Measurements from ENCODE around the gene N4BP2L2.

Gene N4BP2L2

GRCh38 chr13:32495841-32496240, 42.8 kb downstream of the N4BP2L2 start:
- no peak overlapping the region for H3K4me3 ChIP-seq (replicated peaks in 1 of 2; ENCODE audit: low read depth in 2 of 2, low read length in 2 of 2)
- no peak for DNase-seq (ENCODE audit: low read depth in 2 of 2)
- TF ChIP-seq CTCF (IDR thresholded peaks at IDR 0.05; ENCODE audit: low read depth, low read length) = no peak

GRCh38 chr13:32495429-32495828, 43.2 kb downstream of the N4BP2L2 start:
- H3K4me3 ChIP-seq (replicated peaks in 1 of 2; ENCODE audit: low read depth in 2 of 2, low read length in 2 of 2) = no peak overlapping the region
- TF ChIP-seq CTCF (IDR thresholded peaks at IDR 0.05; ENCODE audit: low read depth, low read length) = no peak
- no peak for DNase-seq (ENCODE audit: low read depth in 2 of 2)

- no peak overlapping the region for H3K4me3 ChIP-seq (replicated peaks in 1 of 2; ENCODE audit: low read depth in 2 of 2, low read length in 2 of 2)
- TF ChIP-seq CTCF (IDR thresholded peaks at IDR 0.05; ENCODE audit: low read depth, low read length) = no peak
- DNase-seq (ENCODE audit: low read depth in 2 of 2) = no peak
These were observed 47.6 kb downstream of the N4BP2L2 start for GRCh38 chr13:32491028-32491427.

- no peak for TF ChIP-seq CTCF (IDR thresholded peaks at IDR 0.05; ENCODE audit: low read depth, low read length)
- no peak overlapping the region for H3K4me3 ChIP-seq (replicated peaks in 1 of 2; ENCODE audit: low read depth in 2 of 2, low read length in 2 of 2)
- DNase-seq (ENCODE audit: low read depth in 2 of 2) = no peak
These were observed 61.7 kb downstream of the N4BP2L2 start for GRCh38 chr13:32476892-32477291.

DNA sequence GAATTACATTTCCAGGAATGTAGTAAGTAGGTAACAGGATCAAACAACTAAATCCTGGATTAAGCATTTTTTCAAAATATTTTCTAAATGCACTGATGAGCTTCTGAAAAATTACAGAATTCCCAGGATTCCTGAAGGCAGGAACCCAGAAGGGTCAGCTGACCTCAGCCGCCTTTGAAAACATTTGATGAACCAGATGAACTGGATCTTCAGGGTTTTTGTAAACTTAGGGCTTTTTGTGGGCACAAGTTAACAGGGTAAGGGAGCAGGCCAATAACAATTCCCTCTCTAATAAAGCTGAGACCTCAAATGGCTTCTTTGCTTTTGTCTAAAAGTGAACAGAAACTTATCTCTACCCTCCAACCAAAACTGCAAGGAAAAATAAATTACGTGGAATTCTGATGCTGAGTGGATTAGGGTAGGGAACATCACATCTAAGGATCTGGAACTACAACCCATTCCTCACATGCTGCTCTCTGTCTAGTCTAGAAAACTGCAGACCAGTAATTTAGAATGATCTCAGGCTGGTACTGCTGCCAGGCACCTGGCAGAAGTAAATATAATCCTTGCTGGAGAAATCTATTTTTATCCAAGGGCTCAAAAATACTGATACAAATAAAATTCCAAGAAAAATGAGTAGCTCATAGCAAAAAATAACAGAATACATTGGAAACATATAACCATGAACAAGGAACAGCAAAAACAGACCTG, 62.4 kb downstream of the N4BP2L2 start:
- H3K4me3 ChIP-seq (replicated peaks in 1 of 2; ENCODE audit: low read depth in 2 of 2, low read length in 2 of 2) = no peak overlapping the region
- TF ChIP-seq CTCF (IDR thresholded peaks at IDR 0.05; ENCODE audit: low read depth, low read length) = no peak
- no peak for DNase-seq (ENCODE audit: low read depth in 2 of 2)

- H3K4me3 ChIP-seq (replicated peaks in 1 of 2; ENCODE audit: low read depth in 2 of 2, low read length in 2 of 2) = no peak overlapping the region
- DNase-seq (ENCODE audit: low read depth in 2 of 2) = no peak
- no peak for TF ChIP-seq CTCF (IDR thresholded peaks at IDR 0.05; ENCODE audit: low read depth, low read length)
These were observed 63.4 kb downstream of the N4BP2L2 start for GRCh38 chr13:32474999-32475792.

All from cardiac fibroblast (primary cell).